AML-193 (cell line): Measurements from ENCODE around the gene MIS18A.
A peak's percentile ranks its signal among the peaks of the same experiment; 100 is the strongest.
"Not testable (repeated sequence)": the region's sequence is repeated elsewhere in the genome, so short reads cannot be mapped to it uniquely, and the experiment has no call there.

ENCODE experiments used
- DNase-seq, 2 experiments: peaks; one replicate each; lab custom pipeline; 2025; lab: John Stamatoyannopoulos, UW

Gene MIS18A

DNA sequence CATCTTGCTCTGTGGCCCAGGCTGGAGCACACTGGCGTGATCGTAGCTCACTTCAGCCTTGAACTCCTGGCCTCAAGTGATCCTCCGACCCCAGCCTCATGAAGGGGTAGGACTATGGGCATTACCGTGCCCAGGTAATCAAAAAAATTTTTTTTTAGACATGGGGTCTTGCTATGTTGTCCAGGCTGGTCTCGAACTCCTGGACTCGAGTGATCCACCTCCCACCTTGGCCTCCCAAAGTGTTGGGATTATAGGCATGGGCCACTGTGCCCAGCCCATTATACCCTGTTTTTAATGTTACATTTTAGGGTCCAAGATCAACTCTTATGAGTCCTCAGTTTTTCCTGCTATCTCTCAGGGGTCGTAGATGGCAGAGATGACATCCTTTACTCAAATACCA is 26.1 kb upstream of the MIS18A start:
- no peak for DNase-seq

DNA sequence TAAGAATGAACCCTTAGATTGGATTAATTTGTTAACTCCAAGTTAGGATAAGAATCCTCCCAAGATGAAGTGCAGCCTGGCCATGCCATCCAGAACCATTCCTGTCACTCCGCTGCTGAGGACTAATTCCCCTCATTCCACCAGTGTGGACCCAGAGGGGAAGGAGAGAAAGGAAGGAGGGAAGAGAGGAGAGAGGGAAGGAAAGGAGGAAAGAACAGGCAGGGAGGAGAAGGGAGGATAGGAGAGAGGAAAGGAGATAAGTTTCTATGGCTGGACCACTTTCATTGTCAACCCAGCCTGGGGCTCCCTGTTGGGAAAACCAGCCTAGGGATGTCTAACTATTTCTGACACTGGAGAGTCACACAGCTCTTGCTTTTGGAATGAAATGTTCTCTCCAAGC is 24.5 kb upstream of the MIS18A start:
- DNase-seq = no peak

DNA sequence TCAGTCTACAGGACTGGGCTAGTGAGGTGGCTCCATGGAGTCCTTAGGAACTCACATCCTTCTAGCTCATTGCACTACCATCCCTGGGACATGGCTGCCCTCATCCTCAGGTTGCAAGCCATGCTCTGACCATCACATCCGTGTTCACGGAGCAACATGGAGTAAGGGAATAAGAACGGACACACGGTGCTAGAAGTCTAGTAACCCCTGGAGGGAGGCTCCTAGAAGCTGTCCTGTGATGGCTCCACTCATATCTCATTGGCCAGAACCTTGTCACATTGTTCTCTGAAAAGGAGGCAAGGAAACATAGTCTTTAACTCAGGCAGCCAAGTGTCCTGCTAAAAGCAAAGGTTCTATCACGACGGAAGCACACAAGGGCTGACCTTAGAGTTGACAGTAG is 23.7 kb upstream of the MIS18A start:
- no peak for DNase-seq

DNA sequence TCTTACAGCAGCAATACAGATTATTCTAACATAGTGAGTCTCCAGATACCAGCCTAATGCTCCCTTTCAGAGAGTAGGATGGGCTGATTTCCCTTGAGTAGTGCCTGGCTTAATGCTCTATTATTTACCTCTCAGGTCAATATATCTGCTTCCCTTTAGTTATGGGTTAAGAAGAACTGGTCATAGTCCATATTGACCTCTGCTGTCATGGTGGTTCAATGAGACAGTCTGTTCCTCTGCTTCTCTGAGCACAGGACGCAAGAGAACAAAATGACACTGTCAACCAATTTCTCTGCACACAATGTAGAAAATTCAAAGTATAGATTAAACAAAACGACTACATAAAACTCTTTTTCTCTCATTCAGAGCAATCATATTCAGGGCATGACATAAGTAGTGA is 22.7 kb upstream of the MIS18A start:
- DNase-seq = no peak

DNA sequence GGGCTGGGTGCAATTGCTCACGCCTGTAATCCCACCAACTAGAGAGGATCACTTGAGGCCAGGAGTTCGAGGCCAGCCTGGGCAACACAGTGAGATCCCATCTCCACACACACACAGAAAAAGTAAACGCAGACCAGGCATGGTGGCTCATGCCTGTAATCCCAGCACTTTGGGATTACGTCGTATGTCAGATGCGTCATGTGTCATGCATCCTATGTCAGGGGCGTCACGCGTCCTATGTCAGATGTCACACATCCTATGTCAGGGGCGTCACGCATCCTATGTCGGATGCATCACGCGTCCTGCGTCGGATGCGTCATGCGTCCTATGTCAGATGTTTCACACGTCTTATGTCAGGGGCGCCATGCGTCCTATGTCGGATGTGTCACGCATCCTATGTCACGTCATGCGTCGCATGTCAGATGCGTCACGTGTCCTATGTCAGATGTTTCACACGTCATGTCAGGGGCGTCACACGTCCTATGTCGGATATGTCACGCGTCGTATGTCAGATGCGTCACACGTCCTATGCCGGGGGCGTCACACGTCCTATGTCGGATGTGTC is 21.4 kb upstream of the MIS18A start:
- DNase-seq = no peak

DNA sequence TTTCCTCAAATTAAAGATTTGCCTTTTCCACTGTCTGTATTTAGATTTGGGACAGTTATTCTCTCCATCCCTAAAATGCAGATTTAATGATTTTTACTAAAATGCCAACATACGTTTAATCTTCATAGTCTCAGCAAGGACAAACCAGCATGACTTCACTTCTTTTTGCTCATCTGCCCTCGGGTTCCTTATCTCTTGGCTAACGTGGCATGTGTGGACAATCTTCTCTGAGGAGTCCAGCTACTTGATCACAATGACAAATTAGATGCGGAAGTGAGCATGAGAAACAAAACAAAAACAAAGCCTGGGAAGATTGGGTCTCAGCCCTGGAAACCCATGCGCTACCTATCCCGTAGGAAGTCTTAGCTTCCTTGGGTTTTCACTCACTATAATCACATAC is 20.8 kb upstream of the MIS18A start:
- no peak for DNase-seq

DNA sequence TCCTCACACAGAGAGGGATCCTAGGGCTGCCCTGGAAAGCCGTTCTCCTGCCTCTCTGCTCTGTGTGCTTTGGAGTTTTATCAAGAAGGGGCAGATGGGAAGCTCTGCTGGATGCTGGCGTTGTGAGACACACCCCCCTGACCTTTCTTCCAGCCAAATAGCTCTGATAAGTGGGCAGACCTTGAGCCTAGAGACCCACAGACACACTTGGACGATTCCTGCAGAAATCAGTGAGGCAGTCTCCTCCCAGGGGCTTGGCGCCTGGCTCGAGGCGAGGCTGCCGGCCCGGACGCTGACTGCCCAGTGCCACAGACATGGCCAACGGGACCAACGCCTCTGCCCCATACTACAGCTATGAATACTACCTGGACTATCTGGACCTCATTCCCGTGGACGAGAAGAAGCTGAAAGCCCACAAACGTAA is 19.8 kb upstream of the MIS18A start, which contains the start of gene MRAP:
Gene MRAP (plus strand): TSS at position 198 of the 424 bp plus-strand sequence. CDS start 117 bp downstream, at position 315.
- DNase-seq = no peak

DNA sequence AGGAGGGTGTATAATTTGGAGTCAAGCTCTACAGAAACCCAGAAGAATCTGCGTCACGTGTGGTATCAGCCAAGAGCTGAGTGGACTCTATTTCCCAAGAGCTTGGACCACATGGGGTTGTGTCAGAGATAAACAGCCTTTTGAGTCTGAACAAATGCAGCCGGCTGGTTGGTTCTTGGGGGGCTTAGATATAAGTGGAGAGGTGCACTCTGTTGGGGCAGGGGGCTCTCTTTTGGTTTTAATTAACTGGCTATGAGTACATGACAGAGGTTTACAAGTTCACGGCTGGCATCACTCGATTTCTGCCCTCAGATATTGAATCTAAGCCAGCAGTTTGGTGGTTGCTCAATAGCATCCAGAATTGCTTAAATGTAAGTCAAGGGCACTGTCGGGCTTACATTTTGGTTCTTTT is 19.3 kb upstream of the MIS18A start:
- DNase-seq = no peak

DNA sequence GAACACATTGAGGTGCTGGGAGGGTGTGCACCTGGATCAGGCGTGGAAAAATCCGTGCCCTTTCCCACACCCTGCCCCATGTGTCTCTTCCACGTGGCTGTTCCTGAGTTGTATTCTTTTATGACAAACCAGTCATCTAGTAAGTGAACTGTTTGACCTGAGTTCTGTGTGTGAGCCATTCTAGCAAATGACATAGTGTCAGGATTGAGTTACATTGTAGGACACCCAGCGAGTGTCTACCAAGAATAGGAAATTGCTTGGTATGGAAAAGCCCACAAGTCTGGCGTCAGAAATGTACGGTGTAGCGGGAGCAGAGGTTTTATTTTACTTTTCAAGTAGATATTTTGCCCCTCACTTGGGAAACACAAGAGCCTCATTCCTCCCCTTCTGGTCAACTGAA is 18.6 kb upstream of the MIS18A start:
- no peak for DNase-seq

DNA sequence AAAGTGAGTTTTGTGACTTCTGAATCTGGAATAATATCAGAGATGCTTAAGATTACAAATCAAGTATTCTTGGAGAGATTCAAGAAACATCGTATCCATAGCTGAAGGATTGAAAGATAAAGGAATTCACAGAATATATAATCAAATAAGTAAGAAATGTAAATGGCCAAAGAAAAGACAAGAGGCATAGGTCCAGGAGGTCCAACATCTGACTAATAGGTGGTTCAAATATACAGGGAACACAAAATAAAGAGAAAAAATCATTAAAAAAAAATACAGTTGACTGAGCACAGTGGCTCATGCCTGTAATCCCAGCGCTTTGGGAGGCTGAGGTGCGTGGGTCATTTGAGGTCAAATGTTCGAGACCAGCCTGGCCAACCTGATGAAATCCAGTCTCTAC is 6.6 kb upstream of the MIS18A start:
- DNase-seq = no peak

DNA sequence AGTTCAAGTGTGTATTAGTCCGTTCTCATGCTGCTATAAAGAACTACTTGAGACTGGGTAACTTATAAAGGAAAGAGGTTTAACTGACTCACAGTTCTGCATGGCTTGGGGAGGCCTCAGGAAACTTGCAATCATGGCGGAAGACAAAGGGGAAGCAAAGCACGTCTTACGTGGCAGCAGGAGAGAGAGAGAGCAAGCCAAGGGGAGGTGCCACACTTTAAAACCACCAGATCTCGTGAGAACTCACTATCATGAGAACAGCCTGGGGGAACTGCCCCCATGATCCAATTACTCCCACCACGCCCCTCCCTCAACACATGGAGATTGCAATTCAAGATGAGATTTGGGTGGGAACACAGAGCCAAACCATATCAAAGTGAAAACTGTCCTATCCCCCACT is 4.1 kb upstream of the MIS18A start:
- DNase-seq = no peak

DNA sequence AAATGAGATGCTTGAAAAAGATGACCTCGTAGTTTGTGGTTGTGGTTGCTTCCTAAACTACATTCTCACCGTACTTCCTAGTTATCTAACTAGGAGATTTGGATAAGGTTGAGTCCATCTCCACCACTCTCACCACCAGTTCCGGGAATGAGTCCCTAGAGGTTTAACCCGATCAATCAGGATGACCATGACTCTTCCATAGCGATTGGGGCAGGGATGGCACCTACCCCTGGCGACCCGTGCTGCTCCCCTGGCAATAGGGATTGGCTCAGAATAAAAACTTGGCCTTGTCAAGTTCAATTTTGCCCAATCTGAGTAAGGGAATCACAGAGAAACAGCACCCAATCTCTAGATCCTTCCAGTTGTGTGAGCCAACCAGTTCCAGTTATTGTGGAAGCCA is 2.7 kb upstream of the MIS18A start:
- DNase-seq = no peak

DNA sequence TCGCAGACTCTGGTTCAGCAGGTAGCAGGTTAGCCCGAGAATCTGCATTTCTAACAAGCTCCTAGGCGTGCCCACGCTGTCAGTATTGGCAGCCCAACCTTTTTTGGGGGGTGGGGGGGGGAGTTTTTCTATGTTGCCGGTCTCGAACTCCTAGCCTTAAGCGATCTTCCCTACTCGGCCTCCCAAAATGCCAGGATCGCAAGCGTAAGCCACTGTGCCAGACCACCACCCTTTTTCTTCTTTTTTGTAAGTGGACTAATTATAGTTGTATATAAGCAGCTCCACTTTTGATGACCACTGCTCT is 480 bp upstream of the MIS18A start:
- DNase-seq = no peak

DNA sequence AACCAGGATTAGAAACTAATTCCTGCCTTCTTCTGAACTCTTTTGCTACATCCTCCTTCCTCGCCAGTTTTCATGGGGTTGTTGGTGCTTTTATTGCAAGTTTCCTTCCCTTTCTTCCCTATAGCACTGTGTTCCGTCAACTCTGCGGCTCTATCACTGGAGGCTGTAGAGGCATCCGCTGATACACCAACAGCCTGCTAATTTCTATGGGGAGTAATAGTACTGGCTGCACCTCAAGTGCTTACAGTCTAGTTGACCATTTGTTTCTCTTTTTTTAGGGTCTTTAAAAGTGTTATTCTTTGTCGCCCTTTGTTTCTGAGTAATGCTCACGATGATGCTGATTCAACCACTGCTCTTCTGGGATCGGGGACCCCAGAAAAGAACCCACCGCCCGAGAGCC is 746 bp downstream of the MIS18A start:
- DNase-seq = peak; percentile 10 to 35

DNA sequence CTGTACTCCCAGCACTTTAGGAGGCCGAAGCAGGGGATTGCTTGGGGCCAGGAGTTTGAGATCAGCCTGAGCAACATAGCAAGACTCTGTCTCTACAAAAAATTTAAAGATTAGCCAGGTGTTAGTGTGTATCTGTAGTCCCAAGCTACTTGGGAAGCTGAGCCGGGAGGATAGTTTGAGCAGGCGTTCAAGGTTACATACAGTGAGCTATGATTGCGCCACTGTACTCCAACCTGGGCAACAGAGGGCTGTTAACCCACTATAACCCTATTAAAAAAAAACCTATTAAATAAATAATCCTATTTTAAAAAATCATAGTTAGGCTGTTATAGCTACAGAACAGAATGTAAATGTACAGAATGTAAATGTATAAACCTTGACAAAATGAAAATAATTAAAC is 2.2 kb downstream of the MIS18A start:
- no peak for DNase-seq

DNA sequence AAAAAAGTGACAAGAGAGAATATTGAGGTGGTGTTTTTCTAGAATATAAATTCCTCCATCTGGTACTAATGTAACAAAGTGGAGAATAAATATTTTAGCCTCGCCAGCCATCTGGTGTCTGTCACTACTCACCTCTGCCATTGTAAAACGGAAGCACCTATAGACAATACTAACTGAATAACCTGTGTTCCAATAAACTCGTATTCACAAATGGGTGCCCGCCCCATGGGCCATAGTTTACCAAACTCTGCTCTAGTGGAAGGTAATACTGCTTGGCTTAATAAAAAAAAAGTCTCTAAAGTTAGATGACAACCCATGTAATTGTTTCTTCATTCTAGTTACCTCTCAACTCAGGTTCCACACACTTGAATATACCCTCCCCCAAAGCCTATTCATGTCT is 8.1 kb downstream of the MIS18A start:
- DNase-seq = no peak

DNA sequence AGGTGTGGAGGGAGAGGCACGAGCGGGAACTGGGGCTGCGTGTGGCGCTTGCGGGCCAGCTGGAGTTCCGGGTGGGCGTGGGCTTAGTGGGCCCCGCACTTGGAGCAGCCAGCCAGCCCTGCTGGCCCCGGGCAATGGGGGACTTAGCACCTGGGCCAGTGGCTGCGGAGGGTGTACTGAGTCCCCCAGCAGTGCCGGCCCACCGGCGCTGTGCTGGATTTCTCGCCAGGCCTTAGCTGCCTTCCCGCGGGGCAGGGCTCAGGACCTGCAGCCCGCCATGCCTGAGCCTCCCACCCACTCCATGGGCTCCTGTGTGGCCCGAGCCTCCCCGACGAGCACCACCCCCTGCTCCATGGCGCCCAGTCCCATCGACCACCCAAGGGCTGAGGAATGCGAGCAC is 13.5 kb downstream of the MIS18A start:
- not testable (repeated sequence) for DNase-seq

DNA sequence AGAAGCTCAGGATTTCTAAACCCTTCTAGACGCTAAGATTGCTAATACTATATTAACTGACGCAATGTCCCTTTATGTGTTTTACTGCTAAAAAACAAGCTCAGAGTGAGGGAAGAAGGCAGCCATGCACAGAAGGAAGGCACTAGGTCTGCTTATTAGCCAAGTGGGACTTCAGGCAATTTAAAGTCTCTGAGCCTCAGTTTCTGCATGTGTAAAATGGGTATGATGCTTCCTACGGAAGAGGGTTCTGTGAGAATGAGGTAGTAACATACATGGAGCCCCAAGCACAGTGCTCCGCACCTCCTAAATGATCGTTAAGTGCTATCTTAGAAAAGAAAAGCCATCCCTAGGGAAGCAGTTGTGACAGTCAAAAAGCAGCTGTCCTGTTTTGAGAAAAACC is 16.9 kb downstream of the MIS18A start:
- DNase-seq = no peak

DNA sequence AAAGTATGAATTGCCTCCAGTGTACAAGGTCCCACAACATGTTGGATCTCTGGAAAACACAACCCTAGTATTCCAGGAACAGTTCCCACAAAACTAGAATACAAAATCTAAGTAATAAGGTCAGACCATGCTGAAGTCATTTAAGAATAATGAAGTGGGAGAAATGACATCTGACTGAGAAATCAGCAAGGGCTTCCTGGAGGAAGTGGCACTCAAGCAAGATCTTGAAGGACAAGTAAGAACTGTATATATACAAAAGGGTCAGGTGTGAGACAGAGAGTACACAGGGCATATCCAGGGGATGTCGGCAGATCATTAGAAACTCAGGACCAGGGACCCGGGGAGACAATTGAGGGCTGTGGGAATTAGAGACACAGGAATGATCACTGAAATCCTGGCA is 18.7 kb downstream of the MIS18A start:
- DNase-seq = no peak

DNA sequence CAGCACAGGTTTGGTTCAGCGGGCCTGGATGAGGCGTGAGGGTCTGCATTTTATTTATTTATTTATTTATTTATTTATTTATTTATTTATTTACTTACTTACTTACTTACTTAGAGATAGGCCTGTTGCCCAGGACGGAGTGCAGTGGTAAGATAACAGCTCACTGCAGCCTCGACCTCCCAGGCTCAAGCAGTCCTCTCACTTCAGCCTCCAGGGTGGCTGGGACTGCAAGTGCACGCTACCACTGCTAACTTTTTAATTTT is 20.1 kb downstream of the MIS18A start:
- not testable (repeated sequence) for DNase-seq

DNA sequence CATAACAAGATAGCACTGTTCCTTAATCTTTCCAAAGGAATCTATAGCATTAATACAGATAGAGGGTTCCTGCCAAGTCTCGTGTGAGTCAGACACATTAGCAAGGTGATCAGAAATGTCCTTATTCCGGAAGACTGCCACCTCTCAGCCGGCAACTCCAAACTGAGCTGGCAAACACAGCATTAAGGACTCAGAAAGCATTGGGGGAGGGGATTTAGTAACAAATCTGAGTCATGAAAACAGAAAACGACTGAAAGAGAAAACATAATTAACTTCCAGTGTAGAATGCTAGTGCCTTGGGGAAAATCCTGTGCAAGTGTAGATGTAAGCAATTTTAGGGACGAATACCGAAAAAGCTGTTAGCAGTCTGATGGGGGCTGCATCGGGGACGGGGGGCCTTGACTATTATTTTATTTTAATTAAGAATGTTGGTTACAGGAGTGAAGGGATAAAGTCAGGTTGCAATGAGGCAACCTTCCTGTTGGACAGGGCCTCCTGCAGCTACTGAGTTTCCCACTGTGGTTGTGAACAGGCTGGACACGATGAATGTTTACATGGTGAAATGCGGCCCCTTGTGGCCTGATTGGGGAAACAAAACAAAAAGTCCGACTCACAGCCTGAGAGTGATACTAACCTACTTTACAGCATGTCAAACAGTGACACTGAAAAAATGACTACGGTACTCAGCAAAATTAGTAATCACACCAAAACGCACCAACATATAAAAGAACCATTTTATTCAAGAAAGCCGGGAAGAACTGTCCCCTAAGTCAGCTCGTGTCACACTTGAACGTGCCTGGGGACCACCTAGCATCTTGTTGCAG is 20.7 kb downstream of the MIS18A start:
- peak; percentile 54 to 60 for DNase-seq

DNA sequence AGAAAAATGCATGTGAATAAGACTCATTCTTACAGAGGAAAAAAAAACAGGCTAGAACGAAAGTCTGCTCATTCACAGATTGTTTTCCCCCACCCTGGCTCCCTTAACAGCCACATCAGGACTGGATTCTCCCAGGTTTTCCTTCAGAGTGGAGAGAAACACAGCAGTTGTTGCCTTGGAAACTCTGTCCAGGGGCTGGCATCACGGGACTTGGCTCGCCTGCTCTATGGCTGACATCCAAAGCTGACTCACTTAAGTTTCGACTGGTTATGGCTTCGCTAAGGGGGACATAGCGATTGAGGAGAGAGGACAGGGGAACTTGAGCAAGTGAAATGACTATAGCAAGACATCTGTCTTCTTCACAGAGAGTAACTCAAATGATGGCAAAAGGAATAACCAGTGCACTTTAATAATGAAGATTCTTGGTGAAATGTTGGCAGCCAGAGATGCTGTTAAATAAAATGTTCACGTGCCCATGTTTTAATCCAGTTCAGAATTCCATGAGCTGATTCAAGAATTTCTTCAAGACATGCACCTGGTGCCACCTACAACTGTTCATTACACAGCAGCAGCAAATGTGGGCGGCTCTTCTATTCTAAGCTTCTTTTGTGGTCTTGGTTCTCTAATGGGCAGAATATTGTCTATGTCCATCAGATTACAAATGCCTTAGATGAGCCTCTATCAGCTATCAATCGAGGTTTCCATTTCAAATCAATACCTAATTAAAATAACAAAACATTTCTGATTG is 21.8 kb downstream of the MIS18A start:
- no peak for DNase-seq

DNA sequence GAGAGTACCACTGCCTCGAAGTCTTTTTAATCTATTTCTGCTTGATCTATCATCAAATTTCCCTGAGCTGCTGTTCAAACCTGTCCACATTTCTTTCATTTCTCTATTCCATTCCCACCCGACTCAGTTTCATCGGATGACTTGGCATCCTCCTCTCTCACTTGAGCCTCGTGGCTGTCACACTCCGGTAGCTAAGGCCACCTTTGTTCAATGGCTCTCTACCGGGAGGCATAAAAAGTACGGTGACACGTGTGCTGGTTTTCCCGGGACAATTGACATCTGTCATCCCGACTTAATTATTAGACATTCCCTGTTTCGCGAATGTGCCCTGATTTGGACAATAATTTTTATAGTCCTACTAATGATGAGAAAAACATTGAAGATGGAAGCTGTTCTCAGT is 22.6 kb downstream of the MIS18A start:
- DNase-seq = no peak

DNA sequence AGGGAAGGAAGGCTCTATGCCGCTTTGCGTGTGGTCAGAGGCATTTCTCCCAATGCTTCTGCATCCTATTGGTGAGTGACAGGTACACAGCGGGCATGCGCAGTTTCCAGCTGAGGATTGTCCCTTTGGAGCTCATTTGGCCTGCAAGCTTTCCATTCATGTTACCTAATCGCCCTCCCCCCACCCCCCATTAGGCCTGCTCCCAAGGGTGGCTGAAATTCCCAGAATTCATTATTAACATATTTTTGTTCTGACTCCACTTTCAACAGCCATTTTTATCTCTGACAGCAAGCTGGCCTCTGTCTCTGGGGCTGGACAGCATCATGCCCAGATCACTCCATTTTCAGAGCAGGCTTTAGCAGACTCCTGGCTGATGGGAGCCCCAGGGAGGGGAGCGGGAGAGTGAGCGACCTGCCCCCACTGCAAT is 25.6 kb downstream of the MIS18A start:
- DNase-seq = no peak
